Inflammatory macrophage treated with lipopolysaccharide for 4 hours (primary cell): ENCODE results near the gene SLC12A8.

Experiments
- DNase-seq: peaks from one replicate; pipeline ENCODE4 v3.0.0-alpha.2; 2020

SLC12A8 gene

DNA sequence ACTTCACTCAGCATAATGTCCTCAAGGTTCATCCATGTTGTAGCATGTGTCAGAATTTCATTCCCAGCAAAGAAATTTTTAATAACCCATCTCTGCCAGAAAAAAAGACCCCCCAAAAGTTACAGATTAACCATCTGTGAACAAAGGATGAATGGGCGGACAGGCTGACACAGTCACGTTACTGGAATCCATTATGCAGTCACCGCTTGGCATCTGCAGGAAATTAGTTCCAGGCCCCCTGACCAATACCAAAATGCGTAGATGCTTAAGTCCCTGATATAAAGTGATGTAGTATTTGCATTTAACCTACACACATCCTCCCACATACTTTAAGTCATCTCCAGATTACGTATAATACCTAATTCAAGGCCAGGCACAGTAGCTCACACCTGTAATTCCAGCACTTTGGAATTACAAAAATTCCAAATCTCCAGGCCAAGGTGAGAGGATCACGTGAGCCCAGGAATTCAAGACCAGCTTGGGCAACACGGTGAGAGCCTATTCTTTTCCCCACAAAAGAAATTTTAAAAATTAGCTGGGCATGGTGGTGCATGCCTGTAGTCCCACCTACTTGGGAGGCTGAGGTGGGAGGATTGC, 1.5 kb upstream of the SLC12A8 start:
- DNase-seq = no peak

DNA sequence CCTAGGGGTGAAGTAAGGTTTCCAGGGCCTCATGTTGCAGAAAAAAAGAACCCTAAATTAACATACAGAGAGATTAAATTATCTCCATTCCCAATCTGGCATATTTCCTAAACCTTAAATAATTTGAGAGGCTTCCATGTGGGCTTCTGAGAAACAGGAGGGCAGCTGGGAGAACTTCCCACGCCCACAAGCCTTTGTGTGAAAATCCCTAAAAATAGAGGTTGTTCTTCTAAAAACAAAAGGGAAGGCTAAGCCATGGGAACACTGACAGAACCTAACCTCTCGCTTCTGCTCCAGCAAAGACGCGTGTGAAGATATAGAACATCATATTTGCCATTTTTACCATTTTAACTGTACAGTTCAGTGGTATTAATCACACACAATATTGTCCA, 812 bp upstream of the SLC12A8 start:
- DNase-seq = no peak

DNA sequence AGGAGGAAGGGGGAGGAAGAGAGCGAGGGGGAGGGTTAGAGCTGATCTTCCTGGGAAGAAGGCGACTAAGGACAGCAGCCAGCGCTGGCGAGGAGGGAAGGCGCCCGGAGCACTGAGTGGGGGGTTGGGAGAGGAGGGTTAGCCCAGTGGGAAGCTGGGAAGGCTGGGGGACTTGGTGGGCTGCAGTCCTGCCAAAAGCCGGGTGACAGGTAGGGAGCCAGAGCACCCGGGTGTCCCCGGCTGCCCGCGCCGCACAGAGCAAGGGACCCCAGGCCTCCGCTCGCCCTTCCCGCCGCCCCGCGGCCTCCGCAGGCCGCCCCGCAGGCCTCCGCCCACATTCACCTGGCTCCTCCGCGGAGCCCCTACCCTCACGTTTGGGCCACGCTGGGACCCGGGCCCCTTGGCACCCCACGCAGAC, 448 bp downstream of the SLC12A8 start:
- no peak for DNase-seq

DNA sequence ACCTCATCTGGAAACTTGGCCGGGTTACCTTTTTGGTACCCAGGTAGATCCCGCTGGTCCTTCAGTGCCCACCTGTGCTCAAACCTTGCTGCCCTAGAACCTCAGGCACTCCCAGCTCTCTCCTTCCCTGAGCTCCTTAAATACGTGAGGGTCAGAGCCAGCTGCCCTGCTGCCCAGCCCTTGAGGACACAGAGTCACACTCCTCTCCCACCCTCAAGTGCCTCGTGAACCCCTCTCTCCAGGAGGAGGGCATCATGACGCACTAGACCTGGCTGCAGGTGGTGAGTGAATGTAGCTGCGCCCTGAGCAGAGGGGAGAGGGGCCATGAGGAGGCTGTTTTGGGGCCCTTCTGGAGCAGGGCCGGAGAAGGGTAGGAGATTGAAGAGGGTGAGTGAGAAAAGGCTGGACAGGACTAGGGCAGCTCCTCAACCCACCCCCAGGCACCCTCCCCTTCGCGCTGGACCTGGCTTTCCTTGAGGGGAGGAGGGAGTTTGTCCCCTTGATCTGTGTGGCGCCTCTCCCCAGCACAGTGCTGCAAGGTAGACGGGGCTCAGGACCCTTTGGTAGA, 941 bp downstream of the SLC12A8 start:
- no peak for DNase-seq

DNA sequence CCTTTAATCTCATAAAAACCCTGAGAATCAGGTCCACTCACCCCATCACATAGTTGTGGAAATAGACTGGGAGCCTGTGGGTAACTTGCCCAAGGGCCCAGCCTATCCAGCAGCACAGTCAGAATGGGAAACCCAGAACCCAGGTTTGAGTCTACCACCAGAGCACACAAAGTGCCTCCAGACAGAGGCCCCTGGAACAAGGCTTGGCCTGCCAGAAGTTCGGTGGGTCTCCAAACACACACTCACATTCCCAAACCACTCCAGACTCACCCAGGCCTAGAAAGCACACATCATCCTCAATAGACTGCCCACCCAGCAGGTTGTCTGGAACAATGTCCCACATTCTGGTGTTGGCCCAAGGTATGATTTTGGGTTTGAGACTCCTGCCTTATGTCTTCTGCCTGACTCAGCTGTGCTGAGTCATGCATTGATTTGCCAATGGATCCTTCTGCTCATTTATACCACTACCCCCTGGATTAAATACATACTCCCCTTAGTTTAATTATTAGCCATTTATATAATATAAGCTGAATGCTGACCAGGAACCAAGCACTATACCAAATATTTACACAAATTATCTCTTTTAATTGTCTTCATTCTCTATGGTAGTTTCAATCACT, 4.5 kb downstream of the SLC12A8 start:
- no peak for DNase-seq

DNA sequence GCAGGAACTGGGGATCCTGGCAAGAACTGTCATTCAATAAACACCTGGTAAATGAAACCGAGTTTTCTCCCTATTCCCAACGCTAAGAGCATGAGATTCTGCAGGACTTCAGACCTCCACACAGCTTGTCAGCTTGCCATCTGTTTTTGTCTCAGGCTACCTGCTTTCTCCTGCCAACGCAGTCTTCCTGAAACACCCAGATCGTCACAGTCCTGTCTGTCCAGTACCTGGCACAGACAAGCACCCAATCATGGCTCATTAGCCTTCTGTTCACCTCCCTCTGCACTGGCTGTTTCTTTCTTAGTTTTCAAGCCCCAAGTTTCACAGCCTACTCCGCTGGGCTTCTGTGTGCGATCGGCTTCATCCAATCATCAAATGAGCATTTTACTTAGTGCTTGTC, 5.0 kb downstream of the SLC12A8 start:
- no peak for DNase-seq

DNA sequence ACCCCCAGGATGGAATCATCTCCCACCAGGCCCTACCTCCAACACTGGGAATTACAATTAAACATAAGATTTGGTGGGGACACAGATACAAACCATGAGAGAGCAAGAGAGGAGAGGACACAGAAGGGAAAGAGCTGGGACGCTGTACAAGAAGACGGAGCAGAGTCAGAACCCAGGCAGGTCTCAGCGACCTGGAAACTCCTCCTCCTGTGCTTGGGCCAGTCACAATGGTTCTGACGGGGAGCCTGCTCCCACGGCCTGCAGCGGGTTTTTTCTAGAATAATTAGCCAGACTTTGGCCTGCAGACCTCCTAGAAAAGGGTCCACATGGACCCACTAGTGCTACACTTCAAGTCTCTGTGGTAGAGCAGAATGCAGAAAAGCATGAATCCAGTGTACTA, 5.6 kb downstream of the SLC12A8 start:
- DNase-seq = no peak

DNA sequence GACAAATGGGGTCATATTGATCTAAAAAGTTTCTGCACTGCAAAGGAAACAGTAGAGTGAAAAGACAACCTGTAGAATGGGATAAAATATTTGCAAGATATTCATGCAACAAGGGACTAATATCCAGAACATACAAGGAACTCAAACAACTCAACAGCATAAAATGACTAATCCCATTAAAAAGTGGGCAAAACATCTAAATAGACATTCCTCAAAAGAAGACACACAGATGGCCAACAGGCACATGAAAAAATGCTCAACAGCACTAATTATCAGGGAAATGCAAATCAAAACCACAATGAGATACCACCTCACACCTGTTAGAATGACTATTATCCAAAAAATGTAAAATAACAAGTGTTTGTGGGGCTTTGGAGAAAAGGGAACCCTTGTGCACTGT, 8.8 kb downstream of the SLC12A8 start:
- no peak for DNase-seq

DNA sequence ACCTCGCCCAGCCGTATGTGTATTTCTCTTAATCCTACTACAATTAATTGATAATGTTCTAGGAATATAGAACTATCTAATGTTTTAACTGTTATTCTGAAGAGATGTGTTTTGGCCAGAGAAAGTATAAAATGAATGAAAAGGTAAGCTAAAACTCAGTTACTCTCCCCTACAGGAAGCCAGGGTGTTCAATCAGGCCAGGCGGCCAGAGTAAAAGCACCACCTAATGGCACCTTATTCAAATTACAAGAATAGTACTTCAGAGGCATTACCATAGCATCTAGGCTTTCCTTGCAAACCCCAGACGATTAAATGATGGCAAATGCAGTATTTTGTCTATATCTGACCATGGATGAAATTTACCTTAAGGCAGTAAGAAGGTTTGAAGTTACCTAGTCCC, 10.4 kb downstream of the SLC12A8 start:
- peak; percentile 53 for DNase-seq

DNA sequence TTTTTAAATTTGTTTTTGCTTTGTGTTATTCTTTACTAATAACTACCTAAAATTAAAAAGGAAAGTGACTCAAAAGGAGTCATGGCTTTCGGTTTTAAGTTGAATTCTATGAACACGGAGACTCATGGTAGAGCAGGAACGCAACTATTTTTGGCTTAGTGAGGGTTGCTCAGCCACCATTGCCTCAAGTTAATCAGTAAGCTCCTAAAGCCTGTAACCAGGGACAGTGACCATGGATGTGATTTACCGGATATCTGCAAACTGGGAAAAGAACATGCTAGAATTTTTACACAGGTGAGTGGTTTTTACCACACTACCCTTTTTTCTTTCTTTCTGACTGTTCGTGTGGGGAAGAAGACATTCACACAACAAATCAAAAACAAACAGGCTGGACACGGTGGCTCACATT, 11.8 kb downstream of the SLC12A8 start:
- DNase-seq = no peak

DNA sequence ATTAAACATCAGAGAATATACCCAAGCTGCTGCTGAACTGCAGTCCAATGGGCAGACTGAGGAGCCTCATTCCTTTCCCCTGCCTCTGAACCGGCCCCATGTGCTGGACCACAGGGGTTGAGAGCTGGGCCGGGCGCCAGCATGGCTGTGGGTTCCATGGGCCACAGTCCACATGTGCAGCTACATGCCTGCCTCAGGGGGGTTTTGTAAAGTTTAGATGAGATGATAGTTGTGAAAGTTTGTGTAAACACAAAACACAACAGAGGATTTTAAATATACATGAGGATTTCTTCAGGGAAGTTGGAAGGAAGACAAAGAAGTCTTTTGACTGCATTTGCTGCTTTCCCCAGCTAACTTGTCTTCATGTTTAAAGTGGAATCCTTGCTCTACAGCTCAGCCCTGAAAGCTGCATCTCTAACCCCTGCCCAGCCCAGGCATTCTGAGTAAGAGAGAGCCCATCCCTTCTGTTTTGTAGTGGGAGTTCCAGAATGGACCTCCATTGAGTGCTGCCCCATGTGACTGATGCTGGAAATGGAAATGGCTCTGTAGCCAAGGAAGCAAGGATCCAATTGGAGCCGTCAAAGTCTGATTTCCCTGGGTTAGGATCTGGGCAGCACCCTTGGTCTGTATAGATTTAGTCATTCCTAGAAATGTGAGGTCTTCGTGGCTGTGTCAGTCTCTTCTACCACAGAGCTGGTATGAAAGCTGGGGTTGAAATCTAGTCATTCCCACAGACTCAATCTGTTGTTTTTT, 17.5 kb downstream of the SLC12A8 start:
- no peak for DNase-seq

DNA sequence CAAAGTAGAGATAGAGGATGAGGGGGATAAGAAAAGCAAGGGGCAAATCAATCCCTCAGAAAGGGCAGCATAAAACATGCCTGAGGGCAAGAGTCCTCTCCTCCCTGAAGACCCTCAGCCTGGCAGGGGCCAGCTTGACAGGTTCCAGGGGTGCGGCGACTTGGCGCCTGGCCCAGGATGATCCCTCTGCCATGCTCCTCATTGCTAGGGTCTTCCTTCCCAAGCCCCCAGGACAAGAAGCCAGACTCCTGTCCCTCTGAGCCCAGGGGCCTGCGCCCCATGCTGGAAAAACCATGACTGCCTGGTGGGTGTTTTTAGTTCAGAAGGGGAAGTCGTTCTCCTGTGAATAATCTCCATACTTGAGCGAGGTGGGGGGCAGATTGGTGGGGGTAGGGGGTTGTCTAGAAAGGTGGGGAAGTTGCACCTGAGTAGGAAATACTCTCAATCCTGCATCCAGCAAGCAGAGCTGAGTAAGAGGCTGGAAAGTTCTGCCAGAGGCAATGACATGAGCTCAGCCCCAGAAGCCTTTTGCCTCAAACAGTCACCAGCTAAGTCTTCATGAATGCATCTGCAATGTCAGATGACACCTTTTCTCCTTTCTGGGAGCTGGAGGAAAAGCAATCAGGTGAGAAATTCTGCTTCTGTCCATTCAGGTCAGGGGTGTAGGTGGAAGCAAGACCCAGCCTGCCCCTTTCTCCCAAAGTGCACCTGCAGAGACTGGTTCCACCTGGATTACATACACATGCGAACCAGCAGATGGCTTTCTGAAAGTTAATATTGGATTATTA, 18.3 kb downstream of the SLC12A8 start:
- no peak for DNase-seq

DNA sequence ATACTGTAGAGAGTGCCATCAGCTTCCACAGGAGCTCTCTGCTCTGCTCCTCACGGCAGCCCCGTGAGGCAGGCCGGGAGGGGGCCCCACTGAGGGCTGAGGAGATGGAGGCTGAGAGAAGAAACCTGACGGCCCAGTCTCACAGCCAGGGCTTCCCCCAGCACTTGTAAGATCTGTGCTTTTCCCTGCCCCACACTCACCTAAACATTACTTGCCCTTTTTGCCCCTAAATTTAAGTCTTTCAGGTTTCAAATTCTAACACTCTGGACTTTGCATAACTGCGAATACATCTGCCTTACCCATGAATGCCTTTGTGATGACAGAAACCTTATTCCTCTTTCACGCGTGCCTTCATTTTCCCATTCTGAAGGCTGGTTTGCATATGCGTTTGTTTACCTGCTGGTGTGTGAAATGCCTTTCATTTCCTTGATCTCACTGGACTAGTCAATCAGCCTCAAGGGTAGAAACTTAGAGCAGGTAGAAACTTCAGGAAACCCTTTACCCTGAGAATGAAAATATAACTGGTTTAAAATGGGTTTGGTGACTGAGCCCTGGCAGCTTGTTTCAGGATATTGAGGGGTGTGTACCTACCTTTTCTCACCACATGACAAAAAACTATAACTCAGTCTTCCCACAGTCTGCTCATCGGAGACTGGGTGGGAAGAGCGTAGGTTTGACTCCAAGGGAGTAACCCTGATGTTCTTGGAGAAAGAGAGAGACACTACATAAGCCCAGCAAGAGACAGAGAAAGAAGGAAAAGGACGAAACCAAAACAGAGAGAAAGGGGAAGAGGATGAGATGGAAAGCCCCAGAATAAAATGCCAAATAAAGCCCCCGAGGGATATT, 20.1 kb downstream of the SLC12A8 start:
- no peak for DNase-seq

DNA sequence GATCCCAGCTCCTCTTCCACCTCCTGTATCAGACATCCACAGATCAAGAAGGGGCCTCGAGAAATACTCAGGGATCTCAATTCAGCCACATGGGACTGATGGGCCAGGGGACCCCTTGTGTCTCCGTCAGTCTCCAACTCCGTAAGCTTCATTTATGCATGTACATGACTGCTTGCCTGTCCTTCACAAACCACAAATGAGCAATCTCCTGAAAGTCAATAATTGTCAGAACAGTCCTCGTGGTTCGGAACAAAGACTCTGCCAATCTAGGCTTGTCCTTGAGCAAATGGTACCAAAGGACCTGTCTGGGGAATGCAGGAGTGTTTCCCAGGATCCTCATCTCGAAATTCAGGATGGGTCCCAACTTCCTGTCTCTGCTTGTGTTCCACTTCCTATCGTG, 20.8 kb downstream of the SLC12A8 start:
- DNase-seq = no peak

DNA sequence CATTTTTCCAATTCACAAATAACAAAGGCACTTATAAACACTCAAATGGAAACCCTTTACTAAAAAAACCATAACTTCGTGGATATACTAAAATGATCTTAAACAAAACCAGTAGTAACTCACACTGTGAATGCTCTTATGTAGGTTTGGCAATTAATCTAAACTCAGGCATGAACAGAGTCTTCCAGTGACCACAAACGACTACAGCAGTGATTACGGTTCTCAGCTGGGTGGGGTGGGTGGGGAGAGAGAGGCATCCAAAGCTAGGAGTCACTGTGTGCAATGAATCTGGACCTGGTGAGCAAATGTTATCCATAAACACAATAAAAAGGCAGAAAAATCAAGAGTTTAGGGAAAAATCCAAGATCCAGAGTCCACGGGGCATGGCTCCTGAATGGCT, 21.3 kb downstream of the SLC12A8 start:
- DNase-seq = no peak

DNA sequence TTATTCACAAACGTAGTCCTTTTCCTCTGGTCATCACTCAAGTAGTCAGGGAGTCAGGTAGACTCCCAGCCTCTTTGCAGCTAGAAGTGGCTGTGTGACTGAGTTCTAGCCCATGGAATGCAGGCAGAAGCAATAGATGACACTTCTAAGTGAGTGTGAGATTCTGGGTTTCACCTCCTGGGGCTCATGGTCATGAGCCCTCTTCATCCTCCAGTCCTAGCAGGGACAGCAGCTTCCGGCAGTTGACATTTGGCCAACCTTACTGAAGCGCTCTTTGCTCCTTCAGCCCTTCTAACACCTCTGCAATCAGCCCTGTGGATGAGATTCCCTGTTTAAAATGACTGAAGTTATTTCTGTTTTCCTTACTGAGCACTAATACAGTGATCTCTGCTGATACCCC, 21.8 kb downstream of the SLC12A8 start:
- DNase-seq = no peak

DNA sequence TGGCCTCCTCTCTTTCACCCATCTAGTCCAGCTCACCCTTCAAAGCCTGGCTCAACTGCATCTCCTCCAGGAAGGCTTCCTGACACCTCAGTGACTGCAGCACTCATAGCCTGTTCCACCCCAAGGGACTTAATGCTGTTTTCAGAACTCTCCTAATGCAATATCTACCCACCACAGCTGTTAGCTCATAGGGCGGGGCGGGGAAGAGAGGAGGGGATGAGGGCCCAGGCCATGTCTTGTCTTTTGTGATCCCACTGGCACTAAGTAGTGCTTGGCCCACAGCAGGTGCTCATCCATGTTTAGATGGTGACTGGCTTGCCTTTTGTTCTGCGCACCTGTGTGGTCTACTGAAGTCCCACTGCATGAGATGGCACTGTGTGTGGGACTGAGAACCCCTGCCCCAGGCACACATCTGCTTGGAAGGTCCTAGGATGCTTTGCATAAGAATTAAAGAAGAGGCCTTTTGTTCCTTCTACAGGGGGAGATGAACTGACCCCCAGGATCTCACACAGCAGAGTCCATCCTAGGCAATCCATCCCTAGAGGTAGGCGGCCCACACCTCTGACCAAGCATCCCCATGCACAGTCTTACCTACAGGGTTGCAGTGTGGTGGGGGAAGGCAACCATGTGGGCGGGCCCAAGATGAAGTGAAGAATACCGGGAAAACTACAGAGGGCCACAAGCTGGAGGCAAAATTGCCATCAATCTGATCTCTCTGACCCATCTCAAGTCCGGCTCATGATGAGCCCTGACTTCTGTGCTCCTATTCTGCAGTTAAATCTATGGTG, 23.0 kb downstream of the SLC12A8 start:
- no peak for DNase-seq

DNA sequence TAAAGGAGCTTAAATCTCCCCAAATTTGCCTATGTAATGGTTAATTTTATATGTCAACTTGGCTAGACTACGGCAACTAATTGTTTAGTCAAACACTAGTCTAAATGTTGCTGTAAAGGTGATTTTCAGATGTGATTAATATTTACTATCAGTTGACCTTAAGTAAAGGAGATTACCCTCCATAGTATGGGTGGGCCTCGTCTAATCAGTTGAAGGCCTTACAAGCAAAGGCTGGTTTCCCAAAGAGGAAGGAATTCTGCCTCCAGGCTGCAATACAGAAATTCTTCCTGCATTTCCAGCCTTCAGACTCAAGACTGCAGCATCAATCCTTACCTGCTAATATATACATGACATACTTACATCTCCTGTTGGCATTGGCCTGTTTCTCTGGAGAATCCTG, 23.6 kb downstream of the SLC12A8 start:
- DNase-seq = no peak

DNA sequence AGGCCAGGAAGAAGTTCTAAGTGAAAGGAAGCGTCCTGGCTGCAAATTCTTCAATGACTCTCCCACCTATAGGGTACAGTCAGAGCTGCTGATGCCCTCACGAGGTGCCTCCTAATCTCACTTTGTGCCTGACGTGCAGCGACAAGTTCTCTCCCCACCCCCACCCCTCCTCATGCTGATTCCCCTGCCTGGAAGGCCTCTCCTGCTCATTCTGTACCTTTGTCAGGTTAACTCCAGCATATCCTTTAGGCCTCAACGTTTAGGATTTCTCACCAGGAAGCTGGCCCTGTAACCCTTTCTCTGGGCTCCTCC, 25.0 kb downstream of the SLC12A8 start:
- DNase-seq = no peak

DNA sequence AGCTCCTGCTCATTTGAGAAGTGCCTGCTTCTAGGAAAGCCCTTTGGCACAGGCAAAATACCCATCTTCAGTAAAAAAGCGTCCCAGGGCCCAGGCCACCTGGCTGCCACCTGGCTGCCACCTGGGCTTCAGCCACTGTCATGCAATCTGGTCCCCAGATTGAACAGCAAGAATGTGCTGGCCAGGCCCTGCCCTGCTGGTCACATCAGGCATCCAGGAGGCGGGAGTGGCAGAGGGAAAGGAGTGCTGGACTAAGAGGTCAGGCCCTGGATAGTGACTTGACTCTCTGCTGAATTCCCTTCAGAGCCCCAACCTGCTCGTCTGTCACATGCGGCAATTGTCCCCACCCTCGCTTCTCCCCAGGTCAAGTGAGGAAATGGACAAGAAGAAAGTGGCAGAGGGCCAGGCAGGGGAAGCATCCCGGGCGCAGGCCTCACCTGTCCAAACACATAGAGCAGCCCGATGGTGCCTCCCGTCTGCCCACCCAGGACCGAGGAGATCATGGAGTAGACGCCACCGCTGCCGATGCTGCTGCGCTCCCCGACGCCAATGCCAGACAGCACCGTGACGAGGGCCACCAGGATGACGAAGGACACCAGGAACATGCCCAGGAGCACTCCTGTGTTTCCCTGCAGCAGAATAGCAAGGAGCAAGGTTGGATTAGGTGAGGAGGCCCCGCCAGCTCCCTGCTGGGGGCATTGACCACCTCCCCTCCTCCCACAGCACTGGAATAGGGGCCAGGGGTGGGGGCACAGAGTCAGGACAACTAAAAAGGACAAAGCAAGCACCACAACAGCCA, 25.5 kb downstream of the SLC12A8 start:
- no peak for DNase-seq

DNA sequence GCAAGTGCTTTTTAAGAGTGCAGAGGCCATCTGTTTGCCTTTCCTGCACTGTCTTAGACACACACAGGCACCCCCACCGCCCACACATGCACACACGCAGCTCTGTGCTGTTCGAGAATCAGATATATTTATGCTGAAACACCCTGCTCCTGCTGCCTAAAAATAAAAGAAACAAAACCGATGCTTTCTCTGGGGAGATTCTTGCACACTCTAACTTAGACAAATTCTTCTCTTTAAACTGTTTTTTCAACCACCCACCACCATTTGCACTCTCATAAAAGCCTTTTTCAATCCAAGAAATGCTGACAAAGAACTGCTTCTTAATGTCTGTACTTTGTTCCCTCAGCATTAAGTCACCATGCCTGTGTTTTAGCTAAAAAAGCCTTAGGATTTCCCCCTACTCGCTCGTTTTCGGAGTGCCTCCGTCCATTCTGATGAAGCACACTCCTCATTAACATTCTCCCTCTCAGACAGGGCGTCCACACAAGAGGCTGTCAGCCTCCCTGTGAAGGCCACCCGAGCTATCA, 26.2 kb downstream of the SLC12A8 start:
- no peak for DNase-seq
